ENCODE results near the gene TSPAN7.

DNA sequence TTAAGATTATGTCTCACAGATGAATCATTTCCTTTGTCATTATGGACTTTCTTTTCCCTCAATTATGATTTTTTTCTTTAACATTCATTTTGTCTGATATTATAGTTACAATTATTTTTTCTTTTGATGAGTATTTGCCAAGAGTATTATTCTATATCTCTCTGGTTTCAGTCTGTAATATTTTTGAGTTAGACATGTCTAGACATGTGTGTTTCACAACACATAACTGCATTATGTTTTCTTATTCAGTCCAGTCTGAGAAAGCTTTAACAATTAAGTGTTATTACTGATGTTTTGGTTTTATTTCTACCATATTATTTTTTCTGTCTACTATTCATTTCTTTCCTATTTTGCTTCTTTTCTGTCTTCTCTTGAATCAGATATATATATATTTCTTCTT, 131.6 kb downstream of the TSPAN7 start:
- TF ChIP-seq EZH2 (IDR thresholded peaks at IDR 0.05; ENCODE audit: low read depth) = no peak
- TF ChIP-seq, protein P1, sequence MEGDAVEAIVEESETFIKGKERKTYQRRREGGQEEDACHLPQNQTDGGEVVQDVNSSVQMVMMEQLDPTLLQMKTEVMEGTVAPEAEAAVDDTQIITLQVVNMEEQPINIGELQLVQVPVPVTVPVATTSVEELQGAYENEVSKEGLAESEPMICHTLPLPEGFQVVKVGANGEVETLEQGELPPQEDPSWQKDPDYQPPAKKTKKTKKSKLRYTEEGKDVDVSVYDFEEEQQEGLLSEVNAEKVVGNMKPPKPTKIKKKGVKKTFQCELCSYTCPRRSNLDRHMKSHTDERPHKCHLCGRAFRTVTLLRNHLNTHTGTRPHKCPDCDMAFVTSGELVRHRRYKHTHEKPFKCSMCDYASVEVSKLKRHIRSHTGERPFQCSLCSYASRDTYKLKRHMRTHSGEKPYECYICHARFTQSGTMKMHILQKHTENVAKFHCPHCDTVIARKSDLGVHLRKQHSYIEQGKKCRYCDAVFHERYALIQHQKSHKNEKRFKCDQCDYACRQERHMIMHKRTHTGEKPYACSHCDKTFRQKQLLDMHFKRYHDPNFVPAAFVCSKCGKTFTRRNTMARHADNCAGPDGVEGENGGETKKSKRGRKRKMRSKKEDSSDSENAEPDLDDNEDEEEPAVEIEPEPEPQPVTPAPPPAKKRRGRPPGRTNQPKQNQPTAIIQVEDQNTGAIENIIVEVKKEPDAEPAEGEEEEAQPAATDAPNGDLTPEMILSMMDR (conservative IDR thresholded peaks at IDR 0.05) = no peak
